ENCODE measurements around the gene ARRDC1.

The ARRDC1 gene

DNA sequence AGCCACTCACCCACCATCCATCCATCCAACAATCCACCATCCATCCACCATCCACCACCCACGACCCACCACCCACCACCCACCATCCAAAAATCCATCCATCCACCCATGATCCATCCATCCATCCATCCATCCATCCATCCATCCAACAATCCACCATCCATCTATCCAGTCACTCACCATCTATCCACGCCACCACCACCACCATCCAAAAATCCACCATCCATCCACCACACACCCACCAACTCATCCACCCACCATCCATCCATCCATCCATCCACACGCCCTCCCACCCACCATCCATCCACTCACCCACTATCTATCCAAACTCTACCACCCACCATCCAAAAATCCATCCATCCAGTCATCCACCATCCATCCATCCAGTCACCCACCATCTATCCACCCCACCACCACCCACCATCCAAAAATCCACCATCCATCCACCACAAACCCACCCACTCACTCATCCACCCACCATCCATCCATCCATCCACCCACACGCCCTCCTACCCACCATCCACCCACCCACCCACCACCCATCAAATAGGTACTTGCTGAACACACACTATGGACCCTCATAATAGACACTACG, 35.8 kb upstream of the ARRDC1 start:
- no peak for DNase-seq

DNA sequence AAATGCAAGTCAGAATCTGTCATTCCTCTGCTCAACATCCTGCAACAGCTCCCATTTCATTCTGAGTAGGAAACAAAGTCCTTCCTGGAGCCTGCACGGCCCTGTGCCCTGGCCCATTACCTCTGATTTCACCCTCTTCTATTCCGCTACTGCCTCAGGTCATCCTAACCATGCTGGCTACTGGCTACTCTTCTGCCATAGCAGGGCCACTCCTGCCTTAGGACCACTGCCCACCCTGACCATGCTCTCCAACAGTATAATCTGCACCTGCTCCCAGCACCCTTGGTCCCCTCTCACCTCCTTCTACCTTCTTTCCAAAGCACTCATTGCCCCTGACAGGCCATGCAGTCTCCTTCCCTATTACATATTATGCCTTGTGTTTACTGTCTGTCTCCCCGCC, 34.9 kb upstream of the ARRDC1 start:
- peaks cover 38% of the 10 kb centered on the region for H3K36me3 ChIP-seq

More for the DNA sequence above, 35.8 kb upstream of the ARRDC1 start:
- Histone ChIP-seq H3K36me3 (peaks cover 34% of the 10 kb centered on the region), H3K27ac (no peak overlapping the region), H3K27me3 (ENCODE audit: insufficient read depth, low read depth, severe bottlenecking) (no peaks in the 10 kb centered on the region), H3K4me3 (ENCODE audit: low read depth, low read length) (no peak overlapping the region), H3K9me3 (ENCODE audit: severe bottlenecking) (no peaks in the 10 kb centered on the region)
- TF ChIP-seq, protein P1, sequence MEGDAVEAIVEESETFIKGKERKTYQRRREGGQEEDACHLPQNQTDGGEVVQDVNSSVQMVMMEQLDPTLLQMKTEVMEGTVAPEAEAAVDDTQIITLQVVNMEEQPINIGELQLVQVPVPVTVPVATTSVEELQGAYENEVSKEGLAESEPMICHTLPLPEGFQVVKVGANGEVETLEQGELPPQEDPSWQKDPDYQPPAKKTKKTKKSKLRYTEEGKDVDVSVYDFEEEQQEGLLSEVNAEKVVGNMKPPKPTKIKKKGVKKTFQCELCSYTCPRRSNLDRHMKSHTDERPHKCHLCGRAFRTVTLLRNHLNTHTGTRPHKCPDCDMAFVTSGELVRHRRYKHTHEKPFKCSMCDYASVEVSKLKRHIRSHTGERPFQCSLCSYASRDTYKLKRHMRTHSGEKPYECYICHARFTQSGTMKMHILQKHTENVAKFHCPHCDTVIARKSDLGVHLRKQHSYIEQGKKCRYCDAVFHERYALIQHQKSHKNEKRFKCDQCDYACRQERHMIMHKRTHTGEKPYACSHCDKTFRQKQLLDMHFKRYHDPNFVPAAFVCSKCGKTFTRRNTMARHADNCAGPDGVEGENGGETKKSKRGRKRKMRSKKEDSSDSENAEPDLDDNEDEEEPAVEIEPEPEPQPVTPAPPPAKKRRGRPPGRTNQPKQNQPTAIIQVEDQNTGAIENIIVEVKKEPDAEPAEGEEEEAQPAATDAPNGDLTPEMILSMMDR (IDR thresholded peaks at IDR 0.05; ENCODE audit: low read depth, low read length), result no peak

DNA sequence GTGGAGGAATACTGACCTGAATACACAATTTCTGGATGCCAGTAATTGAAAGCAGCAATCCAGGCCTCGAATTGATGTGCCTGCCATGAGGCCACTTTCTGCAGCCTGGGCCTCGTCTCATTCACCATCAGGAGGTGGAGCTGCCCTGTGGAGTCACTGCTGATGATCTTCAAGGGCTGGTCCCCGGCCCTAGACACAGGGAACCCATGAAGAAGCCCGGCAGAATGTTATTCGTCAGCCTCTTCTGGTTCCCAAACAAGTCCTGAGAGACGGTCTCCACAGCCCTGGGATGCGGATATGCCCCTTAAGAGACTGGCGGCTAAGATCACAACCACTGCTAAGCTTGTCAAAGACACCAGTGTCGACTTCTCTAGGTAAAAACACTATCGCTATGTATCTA, 31.3 kb upstream of the ARRDC1 start:
- no peak for DNase-seq
- Histone ChIP-seq H3K27me3 (ENCODE audit: insufficient read depth, low read depth, severe bottlenecking) (no peaks in the 10 kb centered on the region), H3K27ac (no peak overlapping the region), H3K9me3 (ENCODE audit: severe bottlenecking) (no peaks in the 10 kb centered on the region), H3K36me3 (peaks cover 59% of the 10 kb centered on the region), H3K4me3 (ENCODE audit: low read depth, low read length) (no peak overlapping the region)
- TF ChIP-seq, protein P1 (IDR thresholded peaks at IDR 0.05; ENCODE audit: low read depth, low read length), result no peak

More for the DNA sequence above, 34.9 kb upstream of the ARRDC1 start:
- no peaks in the 10 kb centered on the region for H3K27me3 ChIP-seq (ENCODE audit: insufficient read depth, low read depth, severe bottlenecking)
- no peak overlapping the region for H3K27ac ChIP-seq
- DNase-seq, result no peak
- no peaks in the 10 kb centered on the region for H3K9me3 ChIP-seq (ENCODE audit: severe bottlenecking)
- H3K4me3 ChIP-seq (ENCODE audit: low read depth, low read length), result no peak overlapping the region
- TF ChIP-seq, protein P1 (IDR thresholded peaks at IDR 0.05; ENCODE audit: low read depth, low read length), result no peak

DNA sequence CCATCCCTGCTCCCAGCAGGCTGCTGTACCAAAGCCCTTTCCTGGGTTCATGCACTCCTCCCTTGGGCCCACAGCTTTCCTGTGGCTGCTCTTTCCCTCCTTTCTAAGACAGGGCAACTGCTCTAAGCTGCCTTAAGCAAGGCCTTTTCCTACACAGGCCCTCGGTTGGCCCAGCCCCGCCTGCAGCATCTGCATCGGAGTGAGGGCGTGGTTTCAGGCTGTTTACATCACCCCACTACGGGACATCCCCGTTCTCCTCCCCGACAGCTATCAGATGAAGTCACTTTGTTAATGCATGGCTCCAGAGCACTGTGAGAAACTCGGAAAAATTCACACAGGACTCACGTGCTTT, 30.1 kb upstream of the ARRDC1 start:
- Histone ChIP-seq H3K36me3 (peaks cover 61% of the 10 kb centered on the region), H3K27ac (no peak overlapping the region), H3K4me3 (ENCODE audit: low read depth, low read length) (no peak overlapping the region)

DNA sequence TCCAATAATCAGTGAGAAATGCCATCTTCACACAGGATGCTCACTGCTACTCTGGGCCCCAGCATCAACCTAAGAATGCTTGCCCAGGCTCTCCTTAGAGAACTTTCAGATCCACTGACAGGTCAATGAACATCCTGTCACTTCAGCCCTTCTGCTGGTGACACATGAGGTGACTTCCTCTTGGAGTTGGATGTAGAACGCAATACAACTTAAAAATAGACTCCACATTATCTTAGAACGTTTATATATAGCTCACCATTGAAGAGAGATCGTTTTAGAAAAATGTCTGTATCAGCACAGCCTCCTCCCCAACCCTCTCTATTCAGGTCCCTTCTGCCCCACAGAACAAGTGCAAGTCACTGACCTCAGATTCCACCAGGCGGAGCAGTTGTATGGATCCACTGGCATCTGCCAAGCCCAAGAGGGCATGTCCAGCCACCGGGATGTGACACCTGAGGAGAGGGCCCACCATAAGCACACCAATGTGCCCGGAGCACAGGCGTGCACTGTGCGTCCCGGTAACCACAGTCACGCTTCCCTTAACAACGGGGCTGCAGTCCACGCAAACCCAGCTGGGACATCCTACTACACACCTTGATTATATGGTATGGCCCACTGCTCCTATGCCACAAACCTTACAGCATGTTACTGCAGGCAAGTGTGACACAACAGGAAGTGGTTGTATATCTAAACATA, 29.6 kb upstream of the ARRDC1 start:
- Histone ChIP-seq H3K27me3 (ENCODE audit: insufficient read depth, low read depth, severe bottlenecking) (no peaks in the 10 kb centered on the region), H3K4me3 (ENCODE audit: low read depth, low read length) (no peak overlapping the region), H3K36me3 (peaks cover 56% of the 10 kb centered on the region)

More for the DNA sequence above, 30.1 kb upstream of the ARRDC1 start:
- DNase-seq, result no peak
- TF ChIP-seq, protein P1 (IDR thresholded peaks at IDR 0.05; ENCODE audit: low read depth, low read length), result no peak
- Histone ChIP-seq H3K9me3 (ENCODE audit: severe bottlenecking) (no peaks in the 10 kb centered on the region), H3K27me3 (ENCODE audit: insufficient read depth, low read depth, severe bottlenecking) (no peaks in the 10 kb centered on the region)

More for the DNA sequence above, 29.6 kb upstream of the ARRDC1 start:
- TF ChIP-seq, protein P1 (IDR thresholded peaks at IDR 0.05; ENCODE audit: low read depth, low read length), result no peak
- no peak for DNase-seq
- Histone ChIP-seq H3K9me3 (ENCODE audit: severe bottlenecking) (no peaks in the 10 kb centered on the region), H3K27ac (no peak overlapping the region)
